Esophagus squamous epithelium (tissue), 5 donors: ENCODE data around the gene PTPRG. TPM values are rescaled to one million over a fixed set of nuclear protein-coding genes. Genes with fewer than 3 reads are reported as not detected.

Source experiments
- DNase-seq: peaks from one replicate; lab custom pipeline; 2025; lab: John Stamatoyannopoulos, UW
- H3K27ac ChIP-seq, 4 donors: fragments of 200-600 bp; sonication (generic); one replicate each; pipeline ENCODE4 v1.5.1; 2016 to 2019; ENCODE audit warnings: mild to moderate bottlenecking in 1 of 4
- H3K27me3 ChIP-seq, 4 donors: fragments of 200-600 bp; sonication (generic); 1 replicate in 3 of 4; 2 replicates in 1 of 4; pipeline versions ENCODE4 v1.5.1 to v1.6.0; 2017 to 2021; ENCODE audit warnings: antibody characterized with exemption in 1 of 4
- H3K36me3 ChIP-seq, 3 donors: fragments of 200-600 bp; sonication (generic); one replicate each; pipeline ENCODE4 v1.5.1; 2016 to 2019
- H3K4me1 ChIP-seq, 3 donors: fragments of 200-600 bp; sonication (generic); one replicate each; pipeline ENCODE4 v1.5.1; 2017 to 2019
- H3K4me3 ChIP-seq, 4 donors: fragments of 200-600 bp; sonication (generic); 1 replicate in 3 of 4; 2 replicates in 1 of 4; pipeline ENCODE4 v1.5.1; 2016 to 2019; ENCODE audit warnings: mild to moderate bottlenecking in 2 of 4, moderate library complexity in 1 of 4
- H3K9me3 ChIP-seq, 3 donors: fragments of 200-600 bp; sonication (generic); one replicate each; pipeline ENCODE4 v1.5.1; 2016 to 2019
- CTCF ChIP-seq, 6 experiments: fragments of 450-650 bp in 4 of 6; fragments of 200-600 bp in 2 of 6; sonication (generic) in 2 of 6; IDR thresholded peaks; one replicate each; pipeline ENCODE4 v1.5.1; 2016 to 2019; ENCODE audit warnings: antibody characterized with exemption in 6 of 6, mild to moderate bottlenecking in 4 of 6, moderate library complexity in 4 of 6
- POLR2A ChIP-seq, 4 donors: fragments of 450-650 bp; IDR thresholded peaks; one replicate each; pipeline ENCODE4 v1.6.1; 2017; ENCODE audit warnings: antibody characterized with exemption in 4 of 4, mild to moderate bottlenecking in 4 of 4, moderate library complexity in 3 of 4
- WGBS, 2 donors: methylation state at CpG; one replicate each; pipeline ENCODE4 v1.1.5; 2018; 5-methylcytosine and 5-hydroxymethylcytosine counted together
- intact Hi-C: fragments of 100-400 bp; cut with DNase I; formaldehyde crosslinking; loops from one replicate; pipeline ENCODE4 v1.15.0; 2022
- total RNA-seq, 4 donors: library from RNA; depleted of rRNA; stranded (reverse); fragments of >200 nt; gene quantifications; one replicate each; pipeline ENCODE4 v1.1.0, GENCODE V29; 2016
- donor health status: DM: yes; HTN: yes; CAD: no.

PTPRG gene
- total RNA-seq, 4 donors from 2014 or later: 3.7 to 42.2 (median 15.2) TPM

- DNase-seq: no peak
- H3K36me3 ChIP-seq: no peaks in the 10 kb centered on the region
- peaks cover 0 to 14% (median 0%) of the 10 kb centered on the region in 4 donors for H3K27me3 ChIP-seq
- WGBS, 2 donors: 92 to 98% methylated on average over 5 of the region's 5 CpGs
- no peaks in the 10 kb centered on the region for H3K9me3 ChIP-seq
- TF ChIP-seq POLR2A (IDR thresholded peaks at IDR 0.05): no peak
- TF ChIP-seq CTCF (IDR thresholded peaks at IDR 0.05): no peak
- H3K4me3 ChIP-seq: no peak overlapping the region
- intact Hi-C loops: no loop called here
- H3K27ac ChIP-seq: no peak overlapping the region
- peaks cover 7 to 45% (median 13%) of the 10 kb centered on the region in 3 donors for H3K4me1 ChIP-seq
Observed at GRCh38 chr3:61681636-61682035, 120.3 kb downstream of the PTPRG start.

- Histone ChIP-seq H3K27ac (peak overlapping the region in 1 of 4 donors; percentile 3), H3K27me3 (peaks cover 0 to 14% (median 0%) of the 10 kb centered on the region in 4 donors), H3K9me3 (no peaks in the 10 kb centered on the region), H3K4me1 (peaks cover 7 to 54% (median 13%) of the 10 kb centered on the region in 3 donors), H3K4me3 (no peak overlapping the region), H3K36me3 (no peaks in the 10 kb centered on the region)
- WGBS, 2 donors: 47 to 51% methylated on average over 10 of the region's 10 CpGs
- intact Hi-C loops: no loop called here
- TF ChIP-seq POLR2A (IDR thresholded peaks at IDR 0.05): no peak
- no peak for TF ChIP-seq CTCF (IDR thresholded peaks at IDR 0.05)
- DNase-seq: no peak
Observed at GRCh38 chr3:61682671-61683548, 121.5 kb downstream of the PTPRG start.

GRCh38 chr3:61683549-61684236 lies 122.3 kb downstream of the PTPRG start:
- 71 to 78% methylated on average over 11 of the region's 11 CpGs for WGBS, 2 donors
- Histone ChIP-seq H3K4me3 (no peak overlapping the region), H3K9me3 (no peaks in the 10 kb centered on the region), H3K36me3 (no peaks in the 10 kb centered on the region), H3K27ac (peak overlapping the region in 1 of 4 donors; percentile 11), H3K27me3 (peaks cover 0 to 14% (median 0%) of the 10 kb centered on the region in 4 donors), H3K4me1 (peaks cover 7 to 54% (median 13%) of the 10 kb centered on the region in 3 donors)
- no peak for DNase-seq
- intact Hi-C loops: no loop called here
- no peak for TF ChIP-seq POLR2A (IDR thresholded peaks at IDR 0.05)
- no peak for TF ChIP-seq CTCF (IDR thresholded peaks at IDR 0.05)

- no peaks in the 10 kb centered on the region for H3K9me3 ChIP-seq
- no peak overlapping the region for H3K4me3 ChIP-seq
- intact Hi-C loops: no loop called here
- WGBS, 2 donors: 8 to 17% methylated on average over 2 to 3 of the region's 3 CpGs
- no peaks in the 10 kb centered on the region for H3K36me3 ChIP-seq
- DNase-seq: no peak
- peaks cover 0 to 14% (median 0%) of the 10 kb centered on the region in 4 donors for H3K27me3 ChIP-seq
- TF ChIP-seq CTCF (IDR thresholded peaks at IDR 0.05) (no peak), POLR2A (IDR thresholded peaks at IDR 0.05) (no peak)
- peak overlapping the region in 1 of 4 donors; percentile 11 for H3K27ac ChIP-seq
- H3K4me1 ChIP-seq: peaks cover 7 to 54% (median 13%) of the 10 kb centered on the region in 3 donors
Observed at GRCh38 chr3:61684386-61684785, 123.0 kb downstream of the PTPRG start.

- TF ChIP-seq POLR2A (IDR thresholded peaks at IDR 0.05) (no peak), CTCF (IDR thresholded peaks at IDR 0.05) (no peak)
- H3K4me3 ChIP-seq: no peak overlapping the region
- no peaks in the 10 kb centered on the region for H3K36me3 ChIP-seq
- intact Hi-C loops: no loop called here
- peaks cover 7 to 54% (median 13%) of the 10 kb centered on the region in 3 donors for H3K4me1 ChIP-seq
- peaks cover 0 to 14% (median 0%) of the 10 kb centered on the region in 4 donors for H3K27me3 ChIP-seq
- no peak overlapping the region for H3K27ac ChIP-seq
- H3K9me3 ChIP-seq: no peaks in the 10 kb centered on the region
- DNase-seq: no peak
- 50 to 52% methylated on average over 4 to 9 of the region's 9 CpGs for WGBS, 2 donors
Observed at GRCh38 chr3:61685755-61686154, 124.4 kb downstream of the PTPRG start.
